Aorta (tissue), 5 donors: ENCODE results near the gene ARRDC1. TPM values are rescaled to one million over a fixed set of nuclear protein-coding genes. Genes with fewer than 3 reads are reported as not detected.
A peak's percentile ranks its signal among the peaks of the same experiment; 100 is the strongest.
"Not testable (repeated sequence)": the region's sequence is repeated elsewhere in the genome, so short reads cannot be mapped to it uniquely, and the experiment has no call there.

Source experiments
- ATAC-seq: fragments of 200-7000 bp; cut with Tn5 transposase; one replicate; pipeline ENCODE4 v1.9.1; 2022; ENCODE audit warnings: moderate library complexity; ENCODE audit not compliant: low FRiP score
- DNase-seq, 2 donors: peaks; one replicate each; pipeline ENCODE4 v3.0.0-alpha.2; 2020
- H3K27ac ChIP-seq, 2 donors: one replicate each; pipeline ENCODE4 v1.5.1; 2013; ENCODE audit warnings: low read length in 2 of 2, mild to moderate bottlenecking in 2 of 2, moderate library complexity in 2 of 2, control low read depth in 1 of 2, inconsistent platforms in 1 of 2, low read depth in 1 of 2
- H3K27me3 ChIP-seq, 2 donors: one replicate each; pipeline ENCODE4 v1.6.1; 2013; ENCODE audit warnings: control low read depth in 1 of 2, low read length in 1 of 2, mild to moderate bottlenecking in 1 of 2, moderate library complexity in 1 of 2; ENCODE audit not compliant: insufficient read depth in 2 of 2, control insufficient read depth in 1 of 2
- H3K36me3 ChIP-seq, 2 donors: one replicate each; pipeline ENCODE4 v1.6.1; 2013; ENCODE audit warnings: control low read depth in 1 of 2, low read length in 1 of 2, mild to moderate bottlenecking in 1 of 2; ENCODE audit not compliant: insufficient read depth in 2 of 2, control insufficient read depth in 1 of 2
- H3K4me1 ChIP-seq, 2 donors: one replicate each; pipeline ENCODE4 v1.6.1; 2013; ENCODE audit warnings: low read length in 2 of 2, control low read depth in 1 of 2, mild to moderate bottlenecking in 1 of 2, moderate library complexity in 1 of 2; ENCODE audit not compliant: insufficient read depth in 2 of 2, control insufficient read depth in 1 of 2
- H3K4me3 ChIP-seq, 2 donors: one replicate each; pipeline ENCODE4 v1.5.1; 2013; ENCODE audit warnings: low read length in 2 of 2, control low read depth in 1 of 2, mild to moderate bottlenecking in 1 of 2
- H3K9me3 ChIP-seq: one replicate; pipeline ENCODE4 v1.6.1; 2013; ENCODE audit warnings: mild to moderate bottlenecking, low read length; ENCODE audit not compliant: control insufficient read depth
- WGBS, 2 donors: extraction: QIAGEN DNeasy Blood & Tissue Kit; methylation state at CpG; one replicate each; pipeline ENCODE4 v1.1.7; 2013; 5-methylcytosine and 5-hydroxymethylcytosine counted together
- intact Hi-C, 2 donors: fragments of 100-400 bp; cut with DNase I; formaldehyde crosslinking; loops; one replicate each; pipeline versions ENCODE4 v1.14.2 to v1.15.0; 2022
- long read RNA-seq, 2 donors: library from polyadenylated mRNA; unstranded; transcript quantifications; one replicate each; pipeline ENCODE4 v2.0.0, GENCODE V29; 2020 to 2021
- polyA plus RNA-seq, 2 donors: library from polyadenylated mRNA; stranded (reverse); fragments of 200-250 nt; gene quantifications; one replicate each; pipeline ENCODE4 v1.2.3, GENCODE V29; 2013
- total RNA-seq, 2 donors: library from RNA; stranded (reverse); fragmentation: NEBNext Ultra II Directional; extraction: Animal tissue kit (Norgen Biotek cat#: 25700); gene quantifications; one replicate each; pipeline ENCODE4 v1.2.1, GENCODE V29; 2021
- donor health status: healthy with polysubstance abuse.
- donor health status: Bipolar disorder and iron deficiency.
- donor health status: DM: no; HTN: no; CAD: no.
- donor health status: DM: no; HTN: no; CAD: no.
- donor health status: DM: yes; HTN: yes; CAD: no.

ARRDC1 gene
- 10 to 100 TPM; 20.6 to 35.6 TPM for total RNA-seq
- polyA plus RNA-seq: 10 to 100 TPM; 26.8 to 58.9 TPM
- long read RNA-seq, donor 1, transcript ARRDC1-201 (8 exons, 1,586 nt): major isoform, 42 of 91 reads
- long read RNA-seq, donor 1, partial matches to known transcripts: 21 of 91 reads
- long read RNA-seq, donor 1, other reads (novel, unspliced or antisense): 25 of 91 reads
- long read RNA-seq, donor 2, transcript ARRDC1-201 (8 exons, 1,586 nt): major isoform, 7 of 31 reads
- long read RNA-seq, donor 2, partial matches to known transcripts: 12 of 31 reads
- long read RNA-seq, donor 2, other reads (novel, unspliced or antisense): 12 of 31 reads

GRCh38 chr9:137605121-137606004 lies at the start of gene ARRDC1:
ARRDC1 (plus strand) TSS chr9:137605686; CDS start chr9:137605718, 32 bp downstream.
- Histone ChIP-seq H3K4me1 (no peaks in the 10 kb centered on the region), H3K4me3 (peak within 1 kb of the TSS; percentile 56 to 83), H3K27me3 (no peaks in the 10 kb centered on the region), H3K9me3 (no peaks in the 10 kb centered on the region), H3K27ac (peak within 1 kb of the TSS in 1 of 2 donors; percentile 53), H3K36me3 (no peaks in the 10 kb centered on the region)
- DNase-seq (peak; percentile 97 to 98), ATAC-seq (peak; percentile 93)
- 0 to 1% methylated on average over 48 to 111 of the region's 111 CpGs for WGBS, 2 donors
- intact Hi-C loops: loop anchor here in 1 of 2 donors (10.0 kb wide), 1 partner anchor 51 kb away; the partner anchor contains the start of genes MRPL41 and PNPLA7

- 83 to 85% methylated on average over 24 of the region's 24 CpGs for WGBS, 2 donors
- ATAC-seq (no peak), DNase-seq (no peak)
- Histone ChIP-seq H3K27ac (no peak overlapping the region), H3K9me3 (no peaks in the 10 kb centered on the region), H3K4me1 (no peaks in the 10 kb centered on the region), H3K4me3 (no peak overlapping the region), H3K27me3 (no peaks in the 10 kb centered on the region), H3K36me3 (peaks cover 0 to 8% of the 10 kb centered on the region in 2 donors)
- intact Hi-C loops: loop anchor here in 1 of 2 donors (10.0 kb wide), 1 partner anchor 49 kb away; the partner anchor contains the start of gene ARRDC1
These were observed 49.2 kb upstream of the ARRDC1 start for GRCh38 chr9:137556069-137556838.

GRCh38 chr9:137558127-137558526 lies 47.4 kb upstream of the ARRDC1 start:
- DNase-seq: no peak
- no peak overlapping the region for H3K4me3 ChIP-seq
- ATAC-seq: no peak
- peaks cover 0 to 10% of the 10 kb centered on the region in 2 donors for H3K36me3 ChIP-seq
- H3K27ac ChIP-seq: no peak overlapping the region
- no peaks in the 10 kb centered on the region for H3K9me3 ChIP-seq
- intact Hi-C loops: loop anchor here in 1 of 2 donors (10.0 kb wide), 1 partner anchor 47 kb away; the partner anchor contains the start of gene ARRDC1
- no peaks in the 10 kb centered on the region for H3K4me1 ChIP-seq
- 95 to 96% methylated on average over 4 of the region's 4 CpGs for WGBS, 2 donors
- no peaks in the 10 kb centered on the region for H3K27me3 ChIP-seq

- peaks cover 0 to 10% of the 10 kb centered on the region in 2 donors for H3K36me3 ChIP-seq
- intact Hi-C loops: no loop called here
- no peak overlapping the region for H3K4me3 ChIP-seq
- H3K27ac ChIP-seq: no peak overlapping the region
- ATAC-seq (no peak), DNase-seq (no peak)
- no peaks in the 10 kb centered on the region for H3K4me1 ChIP-seq
- H3K27me3 ChIP-seq: no peaks in the 10 kb centered on the region
- H3K9me3 ChIP-seq: no peaks in the 10 kb centered on the region
- 91% methylated on average over 10 of the region's 10 CpGs for WGBS, 2 donors
These were observed 41.4 kb upstream of the ARRDC1 start for GRCh38 chr9:137564134-137564533.

- peaks cover 0 to 10% of the 10 kb centered on the region in 2 donors for H3K36me3 ChIP-seq
- no peaks in the 10 kb centered on the region for H3K9me3 ChIP-seq
- no peaks in the 10 kb centered on the region for H3K27me3 ChIP-seq
- H3K4me3 ChIP-seq: no peak overlapping the region
- DNase-seq (no peak), ATAC-seq (no peak)
- WGBS, 2 donors: 90 to 92% methylated on average over 17 to 18 of the region's 18 CpGs
- no peaks in the 10 kb centered on the region for H3K4me1 ChIP-seq
- H3K27ac ChIP-seq: no peak overlapping the region
- intact Hi-C loops: no loop called here
These were observed 40.6 kb upstream of the ARRDC1 start for GRCh38 chr9:137564817-137565411.

GRCh38 chr9:137568445-137568844 lies 37.0 kb upstream of the ARRDC1 start:
- H3K27me3 ChIP-seq, H3K9me3 ChIP-seq, H3K4me3 ChIP-seq, DNase-seq, H3K4me1 ChIP-seq, ATAC-seq, intact Hi-C loops, H3K27ac ChIP-seq: not testable (repeated sequence)
- H3K36me3 ChIP-seq: peaks cover 3 to 16% of the 10 kb centered on the region in 2 donors
- WGBS, 2 donors: 84 to 85% methylated on average over 5 of the region's 5 CpGs

- H3K9me3 ChIP-seq: no peaks in the 10 kb centered on the region
- H3K27ac ChIP-seq: no peak overlapping the region
- H3K4me3 ChIP-seq: no peak overlapping the region
- peaks cover 3 to 11% of the 10 kb centered on the region in 2 donors for H3K36me3 ChIP-seq
- WGBS, 2 donors: 97 to 99% methylated on average over 5 of the region's 5 CpGs
- H3K27me3 ChIP-seq: no peaks in the 10 kb centered on the region
- DNase-seq (no peak), ATAC-seq (no peak)
- no peaks in the 10 kb centered on the region for H3K4me1 ChIP-seq
- intact Hi-C loops: no loop called here
These were observed 35.8 kb upstream of the ARRDC1 start for GRCh38 chr9:137569609-137570203.
